ENCODE results near the gene NECTIN4.

The NECTIN4 gene

DNA sequence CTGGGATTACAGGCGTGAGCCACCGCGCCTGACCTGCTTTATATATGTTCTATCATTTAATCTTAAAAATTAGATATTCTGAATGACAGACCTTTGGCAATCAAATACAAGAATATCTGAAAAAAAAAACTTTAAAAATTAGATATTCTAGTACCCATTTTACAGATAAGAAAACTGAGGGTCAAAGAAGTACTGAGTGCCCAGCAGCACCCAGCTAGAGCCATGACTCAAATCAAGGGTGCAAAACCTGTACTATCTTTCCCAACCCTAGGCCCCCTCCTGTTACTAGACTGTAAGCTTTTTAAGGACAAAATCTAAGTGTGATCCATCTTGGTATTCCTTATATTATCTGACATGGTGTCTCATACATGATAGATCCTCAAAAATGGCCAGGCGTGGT, 27.9 kb downstream of the NECTIN4 start:
- H3K4me3 ChIP-seq (ENCODE audit: low read length) = no peak overlapping the region
- H3K9ac ChIP-seq (ENCODE audit: low read length) = no peak overlapping the region
- H3K27me3 ChIP-seq (ENCODE audit: control insufficient read depth, insufficient read depth, low read length) = no peaks in the 10 kb centered on the region
- no peaks in the 10 kb centered on the region for H3K4me1 ChIP-seq (ENCODE audit: control insufficient read depth, insufficient read depth, low read length)
- H3K27ac ChIP-seq (ENCODE audit: low read depth, low read length) = no peak overlapping the region
- no peaks in the 10 kb centered on the region for H3K36me3 ChIP-seq (ENCODE audit: control insufficient read depth, insufficient read depth, low read length)

GRCh38 chr1:161059293-161059692, 30.1 kb downstream of the NECTIN4 start:
- H3K27ac ChIP-seq (ENCODE audit: low read depth, low read length) = no peak overlapping the region
- H3K9ac ChIP-seq (ENCODE audit: low read length) = no peak overlapping the region
- no peak overlapping the region for H3K4me3 ChIP-seq (ENCODE audit: low read length)
- H3K36me3 ChIP-seq (ENCODE audit: control insufficient read depth, insufficient read depth, low read length) = no peaks in the 10 kb centered on the region
- no peaks in the 10 kb centered on the region for H3K27me3 ChIP-seq (ENCODE audit: control insufficient read depth, insufficient read depth, low read length)
- no peaks in the 10 kb centered on the region for H3K4me1 ChIP-seq (ENCODE audit: control insufficient read depth, insufficient read depth, low read length)

- no peak overlapping the region for H3K4me3 ChIP-seq (ENCODE audit: low read length)
- H3K4me1 ChIP-seq (ENCODE audit: control insufficient read depth, insufficient read depth, low read length) = no peaks in the 10 kb centered on the region
- H3K27me3 ChIP-seq (ENCODE audit: control insufficient read depth, insufficient read depth, low read length) = no peaks in the 10 kb centered on the region
- no peaks in the 10 kb centered on the region for H3K36me3 ChIP-seq (ENCODE audit: control insufficient read depth, insufficient read depth, low read length)
- H3K9ac ChIP-seq (ENCODE audit: low read length) = no peak overlapping the region
- H3K27ac ChIP-seq (ENCODE audit: low read depth, low read length) = no peak overlapping the region
These were observed 34.6 kb downstream of the NECTIN4 start for GRCh38 chr1:161054805-161055204.

DNA sequence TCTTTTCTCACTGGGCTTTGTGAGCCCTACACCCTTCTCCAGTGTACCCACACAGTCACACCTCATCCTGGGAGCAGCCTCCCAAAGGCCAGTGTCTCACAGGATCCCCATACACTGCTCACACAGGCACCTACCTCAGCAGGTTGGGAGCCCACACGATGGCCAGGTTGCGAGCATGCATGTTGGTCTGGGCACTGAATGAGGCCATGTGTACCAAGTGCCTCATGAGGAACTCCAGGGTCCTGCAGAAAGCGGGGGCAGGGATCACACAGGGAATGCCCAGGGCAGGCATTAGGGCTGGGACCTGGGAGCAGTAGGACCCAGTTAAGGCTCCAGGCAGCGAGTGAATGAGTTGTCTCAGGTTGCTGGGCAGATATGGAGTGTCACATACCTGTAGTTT, 35.1 kb downstream of the NECTIN4 start:
- H3K4me1 ChIP-seq (ENCODE audit: control insufficient read depth, insufficient read depth, low read length) = no peaks in the 10 kb centered on the region
- H3K9ac ChIP-seq (ENCODE audit: low read length) = no peak overlapping the region
- no peak overlapping the region for H3K27ac ChIP-seq (ENCODE audit: low read depth, low read length)
- H3K4me3 ChIP-seq (ENCODE audit: low read length) = no peak overlapping the region
- no peaks in the 10 kb centered on the region for H3K36me3 ChIP-seq (ENCODE audit: control insufficient read depth, insufficient read depth, low read length)
- no peaks in the 10 kb centered on the region for H3K27me3 ChIP-seq (ENCODE audit: control insufficient read depth, insufficient read depth, low read length)

DNA sequence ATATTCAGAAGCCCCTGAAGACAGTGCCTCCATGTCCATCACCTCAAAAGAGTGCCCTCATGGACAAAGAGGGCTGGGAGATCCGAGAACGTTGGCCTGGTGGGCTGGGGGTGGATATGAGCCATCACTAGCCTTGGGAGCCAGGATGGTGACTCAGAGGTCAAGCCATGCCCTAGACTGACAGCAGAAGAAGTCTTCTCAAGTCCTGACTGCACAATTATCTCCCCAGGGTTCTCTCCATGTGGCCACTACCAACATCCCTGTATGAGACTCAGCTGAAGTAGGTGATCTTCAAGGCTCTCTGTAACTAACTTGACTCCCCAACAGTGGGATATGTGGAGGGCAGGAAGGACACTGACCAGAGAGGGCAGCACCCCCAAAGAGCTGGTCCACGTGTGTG, 36.5 kb downstream of the NECTIN4 start:
- no peaks in the 10 kb centered on the region for H3K36me3 ChIP-seq (ENCODE audit: control insufficient read depth, insufficient read depth, low read length)

DNA sequence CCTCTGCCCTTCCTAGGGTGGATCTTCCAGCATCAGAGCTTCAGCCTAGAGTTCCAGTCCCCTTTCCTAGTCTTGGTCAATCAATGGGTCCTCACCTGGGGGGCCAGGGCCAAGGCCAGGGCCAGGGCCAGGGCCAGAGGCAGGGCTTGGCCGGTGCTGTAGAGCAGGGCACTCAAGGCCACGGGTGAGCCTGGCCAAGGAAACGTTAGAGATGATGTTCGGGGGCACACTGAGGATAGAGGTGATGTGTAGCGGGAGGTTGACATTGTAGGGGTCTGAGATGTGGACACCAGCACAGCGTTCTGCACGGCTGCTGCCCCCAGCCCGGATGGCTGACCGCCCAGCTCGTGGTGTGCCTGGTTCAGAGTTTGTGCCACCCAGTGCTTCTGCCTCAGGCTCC, 38.1 kb downstream of the NECTIN4 start:
- peaks cover 3% of the 10 kb centered on the region for H3K4me1 ChIP-seq (ENCODE audit: control insufficient read depth, insufficient read depth, low read length)
- H3K4me3 ChIP-seq (ENCODE audit: low read length) = no peak overlapping the region
- no peaks in the 10 kb centered on the region for H3K27me3 ChIP-seq (ENCODE audit: control insufficient read depth, insufficient read depth, low read length)
- no peak overlapping the region for H3K9ac ChIP-seq (ENCODE audit: low read length)
- H3K36me3 ChIP-seq (ENCODE audit: control insufficient read depth, insufficient read depth, low read length) = no peaks in the 10 kb centered on the region
- no peak overlapping the region for H3K27ac ChIP-seq (ENCODE audit: low read depth, low read length)

More for the DNA sequence above, 36.5 kb downstream of the NECTIN4 start:
- H3K27ac ChIP-seq (ENCODE audit: low read depth, low read length) = no peak overlapping the region
- H3K4me1 ChIP-seq (ENCODE audit: control insufficient read depth, insufficient read depth, low read length) = no peaks in the 10 kb centered on the region
- H3K27me3 ChIP-seq (ENCODE audit: control insufficient read depth, insufficient read depth, low read length) = no peaks in the 10 kb centered on the region
- no peak overlapping the region for H3K9ac ChIP-seq (ENCODE audit: low read length)
- no peak overlapping the region for H3K4me3 ChIP-seq (ENCODE audit: low read length)

DNA sequence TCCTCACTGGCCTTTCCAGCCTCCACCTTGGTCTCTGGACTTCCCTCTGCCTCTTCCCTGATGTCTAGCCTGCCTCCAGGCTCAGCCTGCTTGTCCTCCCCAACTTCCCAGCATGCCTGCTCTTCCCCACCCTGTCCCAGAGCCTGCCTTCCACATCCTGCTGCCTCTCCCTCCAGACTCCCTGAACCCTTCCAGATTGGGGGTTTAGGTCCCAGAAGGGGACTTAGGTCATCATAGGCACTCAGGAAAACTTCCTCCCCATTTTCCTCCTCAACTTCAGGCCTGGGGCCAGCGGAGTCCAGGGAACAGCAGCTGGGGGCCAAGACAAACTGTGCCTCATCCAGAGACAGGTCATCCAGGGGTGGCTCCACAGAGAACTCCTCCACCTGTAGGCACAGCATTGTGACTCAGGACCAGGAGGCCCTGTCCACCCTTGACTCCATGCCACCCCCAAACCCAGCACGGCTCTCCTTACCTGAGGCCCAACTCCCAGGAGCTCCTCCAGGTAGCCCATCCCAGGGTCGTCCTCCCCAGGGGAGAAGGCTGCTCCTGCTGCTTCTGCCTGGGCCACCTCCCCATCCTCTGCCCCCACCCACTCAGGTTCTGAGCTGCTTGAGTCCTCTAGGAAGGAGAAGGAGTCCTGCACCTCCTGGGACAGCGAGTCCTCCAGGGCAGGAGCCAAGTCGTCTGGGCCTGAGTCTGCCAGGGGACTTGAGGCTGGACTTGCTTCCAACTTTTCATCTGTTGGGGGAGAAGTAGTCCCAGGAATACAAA, 40.2 kb downstream of the NECTIN4 start:
- Histone ChIP-seq H3K9ac (ENCODE audit: low read length) (no peak overlapping the region), H3K4me3 (ENCODE audit: low read length) (no peak overlapping the region), H3K27ac (ENCODE audit: low read depth, low read length) (no peak overlapping the region), H3K4me1 (ENCODE audit: control insufficient read depth, insufficient read depth, low read length) (peaks cover 8% of the 10 kb centered on the region), H3K36me3 (ENCODE audit: control insufficient read depth, insufficient read depth, low read length) (no peaks in the 10 kb centered on the region), H3K27me3 (ENCODE audit: control insufficient read depth, insufficient read depth, low read length) (no peaks in the 10 kb centered on the region)

- Histone ChIP-seq H3K4me1 (ENCODE audit: control insufficient read depth, insufficient read depth, low read length) (peaks cover 9% of the 10 kb centered on the region), H3K36me3 (ENCODE audit: control insufficient read depth, insufficient read depth, low read length) (no peaks in the 10 kb centered on the region), H3K9ac (ENCODE audit: low read length) (no peak overlapping the region), H3K4me3 (ENCODE audit: low read length) (no peak overlapping the region), H3K27ac (ENCODE audit: low read depth, low read length) (no peak overlapping the region), H3K27me3 (ENCODE audit: control insufficient read depth, insufficient read depth, low read length) (no peaks in the 10 kb centered on the region)
These were observed 41.6 kb downstream of the NECTIN4 start for GRCh38 chr1:161047436-161048420.

DNA sequence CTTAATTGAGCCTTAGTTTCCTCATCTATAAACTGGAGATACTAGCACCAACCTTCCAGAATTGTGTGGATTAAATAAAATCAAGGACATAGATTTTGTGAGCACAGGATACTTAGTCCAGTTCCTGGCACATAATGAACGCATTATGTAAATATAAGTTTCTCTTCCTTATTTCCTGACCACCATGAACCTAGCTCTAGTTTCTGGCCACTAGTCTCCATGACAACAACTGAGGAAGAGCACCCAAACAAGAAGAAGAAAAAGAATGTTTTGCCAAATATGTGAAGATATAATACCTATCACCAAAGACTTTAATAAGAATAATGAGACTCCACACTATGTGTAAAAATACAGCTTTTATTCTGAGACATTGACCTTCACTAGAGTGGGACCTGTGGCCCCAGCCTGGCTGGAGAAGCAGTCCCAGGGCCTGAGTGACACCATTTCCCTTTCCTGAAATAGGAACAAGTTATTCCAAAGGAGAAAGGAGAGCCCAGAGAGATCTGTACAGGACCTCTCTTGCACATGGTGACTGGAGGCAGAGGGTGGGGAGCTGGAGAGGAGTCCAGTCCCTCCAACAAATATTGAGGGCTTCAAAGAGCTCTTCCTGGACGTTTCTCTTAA, 42.6 kb downstream of the NECTIN4 start:
- Histone ChIP-seq H3K9ac (ENCODE audit: low read length) (no peak overlapping the region), H3K4me3 (ENCODE audit: low read length) (peak overlapping the region; percentile 99), H3K27ac (ENCODE audit: low read depth, low read length) (peak overlapping the region; percentile 95)

DNA sequence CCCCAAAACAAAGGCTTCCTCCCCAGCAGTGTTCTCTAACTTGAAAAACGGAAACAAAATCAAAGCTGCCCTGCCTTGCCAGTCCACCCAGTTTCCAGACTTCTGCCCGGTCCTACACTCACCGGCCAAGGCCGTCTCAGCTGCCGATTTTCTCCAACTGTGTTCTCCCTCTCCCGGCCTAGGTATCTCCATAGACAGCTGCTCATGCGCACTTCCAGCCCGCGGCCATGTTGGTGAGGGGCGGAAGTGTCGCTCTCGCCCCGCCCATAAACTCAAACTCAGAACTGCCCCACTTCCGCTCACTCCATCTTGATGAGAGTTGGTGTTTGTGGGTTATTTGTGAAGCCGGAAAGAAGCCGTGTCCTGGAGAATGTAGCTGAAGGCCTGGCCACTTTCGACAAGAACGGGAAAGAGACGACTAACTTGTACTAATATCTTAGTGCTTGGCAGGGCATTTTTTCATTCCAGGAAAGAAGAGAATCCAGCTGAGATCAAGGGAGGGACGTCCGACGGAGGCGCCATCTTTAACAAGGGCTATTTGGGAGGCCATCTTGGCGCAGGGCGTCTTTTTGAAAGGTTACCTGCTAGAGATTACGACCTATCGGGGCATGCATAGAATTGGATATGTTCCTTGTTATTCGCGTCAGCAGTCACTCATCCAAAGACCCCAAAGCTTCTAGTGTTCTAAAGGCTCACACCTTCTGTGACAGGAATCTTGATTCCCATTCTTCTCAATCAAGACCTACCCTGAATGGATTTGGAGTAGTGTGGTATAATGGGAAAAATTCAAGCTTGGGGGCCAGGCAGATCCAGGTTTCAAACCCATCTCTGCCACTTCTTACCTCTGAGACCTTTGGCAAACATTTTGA, 43.4 kb downstream of the NECTIN4 start, which contains the start of gene USF1:
USF1 (minus strand) TSS at position 242 of the 869 bp plus-strand sequence. CDS start 2,702 bp downstream, outside the sequence.
- Histone ChIP-seq H3K36me3 (ENCODE audit: control insufficient read depth, insufficient read depth, low read length) (peaks cover 14% of the 10 kb centered on the region), H3K4me3 (ENCODE audit: low read length) (peak within 1 kb of the TSS; percentile 99), H3K27me3 (ENCODE audit: control insufficient read depth, insufficient read depth, low read length) (no peaks in the 10 kb centered on the region), H3K4me1 (ENCODE audit: control insufficient read depth, insufficient read depth, low read length) (peaks cover 9% of the 10 kb centered on the region), H3K9ac (ENCODE audit: low read length) (peak within 1 kb of the TSS; percentile 98), H3K27ac (ENCODE audit: low read depth, low read length) (peak within 1 kb of the TSS; percentile 95)

More for the DNA sequence above, 42.6 kb downstream of the NECTIN4 start:
- Histone ChIP-seq H3K36me3 (ENCODE audit: control insufficient read depth, insufficient read depth, low read length) (peaks cover 8% of the 10 kb centered on the region), H3K27me3 (ENCODE audit: control insufficient read depth, insufficient read depth, low read length) (no peaks in the 10 kb centered on the region), H3K4me1 (ENCODE audit: control insufficient read depth, insufficient read depth, low read length) (peaks cover 9% of the 10 kb centered on the region)

DNA sequence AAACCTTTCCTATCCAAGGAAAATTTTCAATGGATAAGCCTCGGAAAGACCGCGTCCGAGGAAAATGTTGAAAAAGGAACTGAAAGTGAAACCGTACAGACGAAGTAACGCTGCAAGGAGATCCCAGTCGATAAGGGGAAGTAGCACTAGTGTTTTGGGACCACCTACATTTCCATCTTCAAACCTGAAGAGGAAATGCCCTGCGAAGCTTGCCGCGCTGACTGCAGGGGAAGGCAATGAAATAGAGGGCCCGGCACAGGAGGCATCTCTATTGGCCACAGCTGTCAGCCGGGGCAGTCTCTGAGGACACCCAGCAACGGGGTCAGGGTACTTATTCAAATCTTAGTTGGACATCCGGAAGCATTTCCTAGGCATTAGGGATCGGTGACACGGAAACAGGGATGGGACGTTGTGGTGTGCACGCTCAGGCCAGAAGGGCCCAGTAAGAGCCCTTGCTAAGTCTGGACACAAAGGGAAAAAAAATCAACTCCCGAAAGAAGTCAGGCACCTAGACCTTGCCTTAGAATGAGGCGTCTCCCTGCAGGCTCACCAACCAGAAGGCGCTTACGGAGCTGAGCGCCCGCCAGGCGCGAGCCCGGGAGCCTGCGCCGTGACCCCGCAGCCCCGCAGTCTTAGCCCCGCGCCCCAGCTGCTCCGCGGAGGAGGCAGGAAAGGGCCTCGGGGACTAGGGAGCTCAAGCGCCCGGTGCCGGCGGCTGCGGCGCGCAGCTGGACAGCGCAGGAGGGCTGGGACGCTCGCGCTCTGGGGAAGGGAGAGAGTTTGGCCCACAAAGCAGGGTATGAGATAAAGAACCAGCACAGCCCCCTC, 44.2 kb downstream of the NECTIN4 start:
- peak overlapping the region; percentile 98 for H3K9ac ChIP-seq (ENCODE audit: low read length)
- H3K4me1 ChIP-seq (ENCODE audit: control insufficient read depth, insufficient read depth, low read length) = peaks cover 9% of the 10 kb centered on the region
- H3K4me3 ChIP-seq (ENCODE audit: low read length) = peak overlapping the region; percentile 99
- peaks cover 21% of the 10 kb centered on the region for H3K36me3 ChIP-seq (ENCODE audit: control insufficient read depth, insufficient read depth, low read length)
- H3K27me3 ChIP-seq (ENCODE audit: control insufficient read depth, insufficient read depth, low read length) = no peaks in the 10 kb centered on the region
- H3K27ac ChIP-seq (ENCODE audit: low read depth, low read length) = peak overlapping the region; percentile 95
